Measurements from ENCODE around the gene SLC23A3.
"Not testable (repeated sequence)": the region's sequence is repeated elsewhere in the genome, so short reads cannot be mapped to it uniquely, and the experiment has no call there.

Gene SLC23A3

GRCh38 chr2:219205165-219205538, 35.3 kb upstream of the SLC23A3 start:
- no peak for DNase-seq

GRCh38 chr2:219204425-219205164, 34.8 kb upstream of the SLC23A3 start:
- DNase-seq = no peak

- DNase-seq = not testable (repeated sequence)
Measured at GRCh38 chr2:219201331-219201730, 31.5 kb upstream of the SLC23A3 start.

- DNase-seq = not testable (repeated sequence)
Measured at GRCh38 chr2:219200502-219201326, 30.9 kb upstream of the SLC23A3 start.

GRCh38 chr2:219199470-219200211, 29.8 kb upstream of the SLC23A3 start:
- DNase-seq = no peak

- DNase-seq = no peak
Measured at GRCh38 chr2:219198974-219199373, 29.1 kb upstream of the SLC23A3 start.

- no peak for DNase-seq
Measured at GRCh38 chr2:219197388-219197787, 27.6 kb upstream of the SLC23A3 start.

GRCh38 chr2:219186754-219187456, 17.1 kb upstream of the SLC23A3 start:
- DNase-seq = no peak

GRCh38 chr2:219184121-219184520, 14.3 kb upstream of the SLC23A3 start:
- no peak for DNase-seq

- DNase-seq = no peak
Measured at GRCh38 chr2:219183151-219183772, 13.4 kb upstream of the SLC23A3 start.

- peak in 1 of 5 donors; percentile 27 for DNase-seq
Measured at GRCh38 chr2:219182331-219183150, 12.7 kb upstream of the SLC23A3 start.

- no peak for DNase-seq
Measured at GRCh38 chr2:219181531-219181930, 11.7 kb upstream of the SLC23A3 start.

- no peak for DNase-seq
Measured at GRCh38 chr2:219180961-219181360, 11.1 kb upstream of the SLC23A3 start.

GRCh38 chr2:219179601-219180465, 10.0 kb upstream of the SLC23A3 start:
- no peak for DNase-seq

GRCh38 chr2:219178377-219179175, 8.7 kb upstream of the SLC23A3 start:
- DNase-seq = peak in 3 of 5 donors; percentile 33 to 45 (median 43)

GRCh38 chr2:219177552-219178376, 7.9 kb upstream of the SLC23A3 start, which contains the start of gene RETREG2:
RETREG2 (plus strand) TSS chr2:219178275; CDS start chr2:219178353, 78 bp downstream.
- peak; percentile 68 to 94 (median 72) for DNase-seq

- peak; percentile 75 to 96 (median 81) for DNase-seq
Measured at GRCh38 chr2:219176818-219177551, 7.2 kb upstream of the SLC23A3 start, which contains the start of gene CNPPD1. CNPPD1 (minus strand) TSS chr2:219176925; CDS start chr2:219176828, 97 bp downstream.

Data from T-helper 1 cell (primary cell).